Pancreas (tissue), 10 donors: ENCODE results near the gene NUDT2. TPM values are rescaled to one million over a fixed set of nuclear protein-coding genes. Genes with fewer than 3 reads are reported as not detected.

Source experiments
- ATAC-seq, 4 donors: fragments of 200-7000 bp; cut with Tn5 transposase; one replicate each; pipeline versions ENCODE4 v1.8.0 to v1.9.1; 2020; ENCODE audit warnings: mild to moderate bottlenecking in 4 of 4, moderate library complexity in 4 of 4
- DNase-seq, 6 donors: peaks; one replicate each; pipeline ENCODE4 v3.0.0-alpha.2; 2020
- FAIRE-seq: peaks from 2 replicates; lab custom pipeline; 2012; peaks lifted over from hg19 to GRCh38; lab: Jason Lieb, UNC
- H3K27ac ChIP-seq, 4 donors: fragments of 200-600 bp; sonication (generic); 1 replicate in 3 of 4; 2 replicates in 1 of 4; pipeline versions ENCODE4 v1.5.0 to v1.8.0; 2020
- H3K27me3 ChIP-seq, 4 donors: fragments of 200-600 bp; one replicate each; pipeline ENCODE4 v1.8.0; 2021
- H3K36me3 ChIP-seq, 3 donors: fragments of 200-600 bp; sonication (generic) in 1 of 3; one replicate each; pipeline versions ENCODE4 v1.5.0 to v1.8.0; 2020 to 2021
- H3K4me1 ChIP-seq, 3 donors: fragments of 200-600 bp; one replicate each; pipeline ENCODE4 v1.8.0; 2021
- H3K4me3 ChIP-seq, 4 donors: fragments of 200-600 bp; sonication (generic) in 2 of 4; one replicate each; pipeline versions ENCODE4 v1.5.0 to v1.8.0; 2020 to 2021
- H3K9me3 ChIP-seq, 4 donors: fragments of 200-600 bp; one replicate each; pipeline ENCODE4 v1.8.0; 2021
- CTCF ChIP-seq, 4 donors: fragments of 200-600 bp; sonication (generic) in 3 of 4; IDR thresholded peaks; one replicate each; pipeline versions ENCODE4 v1.5.0 to v1.8.0; 2021; ENCODE audit warnings: antibody characterized with exemption in 4 of 4
- WGBS, 2 donors: extraction: QIAGEN DNeasy Blood & Tissue Kit; methylation state at CpG; one replicate each; pipeline ENCODE4 v1.1.7; 2013; 5-methylcytosine and 5-hydroxymethylcytosine counted together
- intact Hi-C, 3 donors: fragments of 100-400 bp; cut with DNase I; formaldehyde crosslinking; loops; one replicate each; pipeline versions ENCODE4 v1.11.1 to v1.14.2; 2022
- polyA plus RNA-seq, 2 donors: library from polyadenylated mRNA; stranded (reverse); fragments of 200-250 nt; gene quantifications; one replicate each; pipeline ENCODE4 v1.2.3, GENCODE V29; 2013
- total RNA-seq, 6 donors: library from RNA; stranded (reverse); fragmentation: NEBNext Ultra II Directional in 4 of 6; extraction: Animal tissue kit (Norgen Biotek cat#: 25700) in 4 of 6; gene quantifications; one replicate each; pipeline versions ENCODE4 v1.2.1 to v1.2.4, GENCODE V29; 2021 to 2023
- donor health status: healthy with polysubstance abuse.
- donor health status: DM: no; HTN: no; CAD: no; lungs with moderate emphysema.
- donor health status: DM: no; HTN: no; CAD: no.
- donor health status: control.
- donor health status: control.
- donor health status: Bipolar disorder and iron deficiency.
- donor health status: DM: yes; HTN: yes; CAD: no.
- donor health status: DM: no; HTN: no; CAD: no.
- donor health status: DM: no; HTN: no; CAD: no.
- donor health status: DM: yes; HTN: yes; CAD: no.

NUDT2 gene
- total and polyA plus RNA-seq, 8 donors = 9.7 to 32.6 (median 13.6) TPM

GRCh38 chr9:34318163-34318790 lies 11.1 kb upstream of the NUDT2 start:
- H3K27me3 ChIP-seq = no peaks in the 10 kb centered on the region
- 95 to 96% methylated on average over 44 of the region's 44 CpGs for WGBS, 2 donors
- no peaks in the 10 kb centered on the region for H3K9me3 ChIP-seq
- H3K27ac ChIP-seq = no peak overlapping the region
- no peak for TF ChIP-seq CTCF (IDR thresholded peaks at IDR 0.05)
- peak in 1 of 6 donors; percentile 48 for DNase-seq
- no peaks in the 10 kb centered on the region for H3K4me1 ChIP-seq
- FAIRE-seq = no peak
- H3K36me3 ChIP-seq = no peaks in the 10 kb centered on the region
- H3K4me3 ChIP-seq = no peak overlapping the region
- intact Hi-C loops = no loop called here
- ATAC-seq = no peak

- TF ChIP-seq CTCF (IDR thresholded peaks at IDR 0.05) = no peak
- DNase-seq = no peak
- Histone ChIP-seq H3K4me1 (no peaks in the 10 kb centered on the region), H3K27ac (no peak overlapping the region), H3K4me3 (no peak overlapping the region), H3K9me3 (no peaks in the 10 kb centered on the region), H3K36me3 (no peaks in the 10 kb centered on the region), H3K27me3 (no peaks in the 10 kb centered on the region)
- 94 to 97% methylated on average over 7 of the region's 7 CpGs for WGBS, 2 donors
- ATAC-seq = no peak
- FAIRE-seq = no peak
- intact Hi-C loops = no loop called here
Observed at GRCh38 chr9:34321451-34321850, 7.9 kb upstream of the NUDT2 start.

- FAIRE-seq = no peak
- ATAC-seq = no peak
- H3K27me3 ChIP-seq = no peaks in the 10 kb centered on the region
- no peaks in the 10 kb centered on the region for H3K9me3 ChIP-seq
- H3K27ac ChIP-seq = no peak overlapping the region
- DNase-seq = no peak
- no peak overlapping the region for H3K4me3 ChIP-seq
- intact Hi-C loops = no loop called here
- H3K4me1 ChIP-seq = no peaks in the 10 kb centered on the region
- 58 to 76% methylated on average over 2 of the region's 2 CpGs for WGBS, 2 donors
- no peaks in the 10 kb centered on the region for H3K36me3 ChIP-seq
- no peak for TF ChIP-seq CTCF (IDR thresholded peaks at IDR 0.05)
Observed at GRCh38 chr9:34322899-34323591, 6.3 kb upstream of the NUDT2 start.

- Histone ChIP-seq H3K27me3 (no peaks in the 10 kb centered on the region), H3K36me3 (no peaks in the 10 kb centered on the region), H3K4me1 (peaks cover 0 to 3% (median 0%) of the 10 kb centered on the region in 3 donors), H3K27ac (no peak overlapping the region), H3K9me3 (no peaks in the 10 kb centered on the region), H3K4me3 (no peak overlapping the region)
- FAIRE-seq = no peak
- DNase-seq = no peak
- intact Hi-C loops = no loop called here
- 82 to 90% methylated on average over 1 of the region's 1 CpG for WGBS, 2 donors
- no peak for ATAC-seq
- no peak for TF ChIP-seq CTCF (IDR thresholded peaks at IDR 0.05)
Observed at GRCh38 chr9:34326690-34327089, 2.7 kb upstream of the NUDT2 start.

GRCh38 chr9:34328500-34328986 lies 826 bp upstream of the NUDT2 start:
- H3K27ac ChIP-seq = peak overlapping the region in 3 of 4 donors; percentile 23 to 63 (median 42)
- peak overlapping the region; percentile 25 to 85 (median 42) for H3K4me3 ChIP-seq
- no peaks in the 10 kb centered on the region for H3K36me3 ChIP-seq
- no peaks in the 10 kb centered on the region for H3K9me3 ChIP-seq
- no peak for TF ChIP-seq CTCF (IDR thresholded peaks at IDR 0.05)
- FAIRE-seq (no peak), ATAC-seq (no peak), DNase-seq (no peak)
- no peaks in the 10 kb centered on the region for H3K27me3 ChIP-seq
- 3 to 8% methylated on average over 11 of the region's 11 CpGs for WGBS, 2 donors
- peaks cover 0 to 6% (median 3%) of the 10 kb centered on the region in 3 donors for H3K4me1 ChIP-seq
- intact Hi-C loops = no loop called here
